Colonic mucosa (tissue), 4 donors: ENCODE measurements around the gene ARHGAP26. TPM values are rescaled to one million over a fixed set of nuclear protein-coding genes. Genes with fewer than 3 reads are reported as not detected.

ENCODE experiments used
- DNase-seq: peaks from one replicate; pipeline ENCODE4 v3.0.0-alpha.2; 2020
- H3K27ac ChIP-seq: fragments of 200-600 bp; one replicate; pipeline ENCODE4 v1.8.0; 2021
- H3K27me3 ChIP-seq: fragments of 200-600 bp; one replicate; pipeline ENCODE4 v1.8.0; 2021
- H3K36me3 ChIP-seq: fragments of 200-600 bp; one replicate; pipeline ENCODE4 v1.8.0; 2021
- H3K4me1 ChIP-seq: fragments of 200-600 bp; one replicate; pipeline ENCODE4 v1.8.0; 2021; ENCODE audit warnings: mild to moderate bottlenecking
- H3K4me3 ChIP-seq: fragments of 200-600 bp; one replicate; pipeline ENCODE4 v1.8.0; 2021
- H3K9ac ChIP-seq, 2 donors: one replicate each; pipeline ENCODE4 v1.7.0; 2013; ENCODE audit warnings: control low read depth in 2 of 2, low read depth in 2 of 2, low read length in 2 of 2
- H3K9me3 ChIP-seq: fragments of 200-600 bp; one replicate; pipeline ENCODE4 v1.8.0; 2021
- CTCF ChIP-seq: fragments of 200-600 bp; IDR thresholded peaks from one replicate; pipeline ENCODE4 v1.8.0; 2022; ENCODE audit warnings: antibody characterized with exemption, mild to moderate bottlenecking
- intact Hi-C: fragments of 100-400 bp; cut with DNase I; formaldehyde crosslinking; loops from one replicate; pipeline ENCODE4 v1.14.1; 2022
- total RNA-seq, 2 donors: library from RNA; stranded (reverse); fragmentation: NEBNext Ultra II Directional in 1 of 2; extraction: Animal tissue kit (Norgen Biotek cat#: 25700) in 1 of 2; gene quantifications; one replicate each; pipeline ENCODE4 v1.2.1, GENCODE V29; 2021
- donor health status: healthy.
- donor health status: DM: no; HTN: no; CAD: no.
- donor health status: DM: no; HTN: no; CAD: no.

ARHGAP26 gene
- total RNA-seq, 2 donors from 2014 or later = 59.1 to 74.0 TPM

- TF ChIP-seq CTCF = no peak
- intact Hi-C loops = loop anchor here (5.0 kb wide), 1 partner anchor 96 kb away; no protein-coding TSS in a partner anchor
- peak overlapping the region; percentile 74 for H3K27ac ChIP-seq
- H3K9ac ChIP-seq = peak overlapping the region; percentile 82 to 84
- H3K4me3 ChIP-seq = peak overlapping the region; percentile 86
- H3K36me3 ChIP-seq = no peaks in the 10 kb centered on the region
- no peak for DNase-seq
- peaks cover 11% of the 10 kb centered on the region for H3K4me1 ChIP-seq
- H3K9me3 ChIP-seq = no peaks in the 10 kb centered on the region
- no peaks in the 10 kb centered on the region for H3K27me3 ChIP-seq
Observed at GRCh38 chr5:142771666-142772065, 1.5 kb downstream of the ARHGAP26 start.

GRCh38 chr5:142772446-142773293, 2.5 kb downstream of the ARHGAP26 start:
- DNase-seq = no peak
- Histone ChIP-seq H3K4me1 (peaks cover 11% of the 10 kb centered on the region), H3K36me3 (no peaks in the 10 kb centered on the region), H3K27ac (no peak overlapping the region), H3K27me3 (no peaks in the 10 kb centered on the region), H3K9me3 (no peaks in the 10 kb centered on the region), H3K9ac (peak overlapping the region; percentile 26 to 84), H3K4me3 (peak overlapping the region; percentile 86)
- TF ChIP-seq CTCF = no peak
- intact Hi-C loops = loop anchor here (5.0 kb wide), 1 partner anchor 95 kb away; no protein-coding TSS in a partner anchor

- Histone ChIP-seq H3K36me3 (no peaks in the 10 kb centered on the region), H3K27ac (no peak overlapping the region), H3K9me3 (no peaks in the 10 kb centered on the region), H3K4me3 (no peak overlapping the region), H3K4me1 (peaks cover 6% of the 10 kb centered on the region), H3K9ac (no peak overlapping the region), H3K27me3 (no peaks in the 10 kb centered on the region)
- TF ChIP-seq CTCF = no peak
- no peak for DNase-seq
- intact Hi-C loops = no loop called here
Observed at GRCh38 chr5:142777099-142777498, 6.9 kb downstream of the ARHGAP26 start.

GRCh38 chr5:142777850-142778249, 7.7 kb downstream of the ARHGAP26 start:
- intact Hi-C loops = no loop called here
- H3K9me3 ChIP-seq = no peaks in the 10 kb centered on the region
- H3K27ac ChIP-seq = no peak overlapping the region
- H3K9ac ChIP-seq = no peak overlapping the region
- no peaks in the 10 kb centered on the region for H3K36me3 ChIP-seq
- H3K27me3 ChIP-seq = no peaks in the 10 kb centered on the region
- H3K4me3 ChIP-seq = no peak overlapping the region
- no peak for DNase-seq
- H3K4me1 ChIP-seq = peaks cover 6% of the 10 kb centered on the region
- TF ChIP-seq CTCF = no peak

GRCh38 chr5:142779163-142779840, 9.1 kb downstream of the ARHGAP26 start:
- Histone ChIP-seq H3K9ac (no peak overlapping the region), H3K4me1 (no peaks in the 10 kb centered on the region), H3K36me3 (no peaks in the 10 kb centered on the region), H3K27ac (no peak overlapping the region), H3K27me3 (no peaks in the 10 kb centered on the region), H3K4me3 (no peak overlapping the region), H3K9me3 (no peaks in the 10 kb centered on the region)
- DNase-seq = no peak
- TF ChIP-seq CTCF = no peak
- intact Hi-C loops = no loop called here
